Thoracic aorta (tissue), 2 donors: ENCODE results near the gene KAT8. TPM values are rescaled to one million over a fixed set of nuclear protein-coding genes. Genes with fewer than 3 reads are reported as not detected.

Experiments
- ATAC-seq: fragments of 150-250 bp; one replicate; pipeline ENCODE4 v1.8.0; 2017; ENCODE audit warnings: low read depth; ENCODE audit not compliant: insufficient number of reproducible peaks, low FRiP score
- DNase-seq: peaks from one replicate; pipeline ENCODE4 v3.0.0-alpha.2; 2020; ENCODE audit warnings: low spot score
- H3K27ac ChIP-seq, 2 donors: fragments of 200-600 bp; sonication (generic); 1 replicate in 1 of 2; 2 replicates in 1 of 2; pipeline ENCODE4 v1.5.1; 2016; ENCODE audit warnings: mild to moderate bottlenecking in 2 of 2, moderate library complexity in 2 of 2
- H3K27me3 ChIP-seq: fragments of 200-600 bp; sonication (generic); replicated peaks from 2 replicates; pipeline ENCODE4 v1.6.0; 2016; ENCODE audit warnings: mild to moderate bottlenecking; ENCODE audit not compliant: insufficient read depth
- H3K36me3 ChIP-seq: fragments of 200-600 bp; sonication (generic); one replicate; pipeline ENCODE4 v1.5.1; 2016
- H3K4me1 ChIP-seq, 2 donors: fragments of 200-600 bp; sonication (generic); 1 replicate in 1 of 2; 2 replicates in 1 of 2; pipeline versions ENCODE4 v1.5.1 to v1.6.0; 2016; ENCODE audit warnings: low read depth in 2 of 2, mild to moderate bottlenecking in 1 of 2; ENCODE audit not compliant: control insufficient read depth in 1 of 2
- H3K4me3 ChIP-seq: fragments of 200-600 bp; sonication (generic); 2 replicates; pipeline ENCODE4 v1.5.1; 2016; ENCODE audit warnings: mild to moderate bottlenecking
- H3K9me3 ChIP-seq: fragments of 200-600 bp; sonication (generic); 2 replicates; pipeline ENCODE4 v1.5.1; 2016
- CTCF ChIP-seq: fragments of 200-600 bp; sonication (generic); IDR thresholded peaks from one replicate; pipeline ENCODE4 v1.5.1; 2019; ENCODE audit warnings: antibody characterized with exemption
- total RNA-seq, 2 donors: library from RNA; depleted of rRNA; stranded (reverse); fragments of >200 nt; gene quantifications; one replicate each; pipeline versions ENCODE4 v1.1.0 to v1.2.3, GENCODE V29; 2016

KAT8 gene
- total RNA-seq, 2 donors from 2014 or later, result 62.5 to 75.7 TPM

DNA sequence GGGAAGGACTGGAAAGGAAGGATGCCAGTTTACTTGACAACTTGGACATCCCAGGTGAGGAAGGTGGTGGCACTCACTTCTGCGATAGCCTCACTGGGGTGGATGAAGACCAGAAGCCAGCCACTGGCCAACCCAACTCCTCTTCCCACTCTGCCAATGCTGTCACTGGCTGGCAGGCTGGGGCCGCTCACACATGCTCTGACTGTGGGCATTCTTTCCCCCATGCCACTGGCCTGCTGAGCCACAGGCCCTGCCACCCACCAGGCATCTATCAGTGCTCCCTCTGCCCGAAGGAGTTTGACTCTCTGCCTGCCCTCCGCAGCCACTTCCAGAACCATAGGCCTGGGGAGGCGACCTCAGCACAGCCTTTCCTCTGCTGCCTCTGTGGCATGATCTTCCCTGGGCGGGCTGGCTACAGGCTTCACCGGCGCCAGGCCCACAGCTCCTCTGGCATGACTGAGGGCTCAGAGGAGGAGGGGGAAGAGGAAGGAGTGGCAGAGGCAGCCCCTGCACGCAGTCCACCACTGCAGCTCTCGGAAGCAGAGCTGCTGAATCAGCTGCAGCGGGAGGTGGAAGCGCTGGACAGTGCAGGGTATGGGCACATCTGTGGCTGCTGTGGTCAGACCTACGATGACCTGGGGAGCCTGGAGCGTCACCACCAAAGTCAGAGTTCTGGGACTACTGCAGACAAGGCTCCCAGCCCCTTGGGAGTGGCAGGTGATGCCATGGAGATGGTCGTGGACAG, 38.7 kb upstream of the KAT8 start:
- peaks cover 60% of the 10 kb centered on the region for H3K36me3 ChIP-seq
- ATAC-seq, result no peak

DNA sequence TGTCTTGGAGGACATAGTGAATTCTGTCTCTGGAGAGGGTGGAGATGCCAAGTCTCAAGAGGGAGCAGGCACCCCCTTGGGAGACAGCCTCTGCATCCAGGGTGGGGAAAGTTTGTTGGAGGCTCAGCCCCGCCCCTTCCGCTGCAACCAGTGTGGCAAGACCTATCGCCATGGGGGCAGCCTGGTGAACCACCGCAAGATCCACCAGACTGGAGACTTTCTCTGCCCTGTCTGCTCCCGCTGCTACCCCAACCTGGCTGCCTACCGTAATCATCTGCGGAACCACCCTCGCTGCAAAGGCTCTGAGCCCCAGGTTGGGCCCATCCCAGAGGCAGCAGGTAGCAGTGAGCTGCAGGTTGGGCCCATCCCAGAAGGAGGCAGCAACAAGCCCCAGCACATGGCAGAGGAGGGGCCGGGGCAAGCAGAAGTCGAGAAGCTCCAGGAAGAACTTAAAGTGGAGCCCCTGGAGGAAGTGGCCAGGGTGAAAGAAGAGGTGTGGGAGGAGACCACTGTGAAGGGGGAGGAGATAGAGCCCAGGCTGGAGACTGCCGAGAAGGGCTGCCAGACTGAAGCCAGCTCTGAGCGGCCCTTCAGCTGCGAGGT, 38.0 kb upstream of the KAT8 start:
- H3K27ac ChIP-seq, result no peak overlapping the region
- H3K4me1 ChIP-seq, result peaks cover 2 to 20% of the 10 kb centered on the region in 2 donors
- ATAC-seq (no peak), DNase-seq (no peak)
- no peak overlapping the region for H3K4me3 ChIP-seq
- H3K27me3 ChIP-seq, result no peaks in the 10 kb centered on the region
- no peak for TF ChIP-seq CTCF
- H3K36me3 ChIP-seq, result peaks cover 62% of the 10 kb centered on the region
- no peaks in the 10 kb centered on the region for H3K9me3 ChIP-seq

More for the DNA sequence above, 38.7 kb upstream of the KAT8 start:
- no peak for DNase-seq
- Histone ChIP-seq H3K4me3 (no peak overlapping the region), H3K27me3 (no peaks in the 10 kb centered on the region), H3K27ac (no peak overlapping the region), H3K4me1 (peaks cover 2 to 20% of the 10 kb centered on the region in 2 donors), H3K9me3 (no peaks in the 10 kb centered on the region)
- no peak for TF ChIP-seq CTCF

- Histone ChIP-seq H3K27me3 (no peaks in the 10 kb centered on the region), H3K4me1 (peaks cover 2 to 15% of the 10 kb centered on the region in 2 donors), H3K36me3 (peaks cover 62% of the 10 kb centered on the region), H3K4me3 (no peak overlapping the region), H3K9me3 (no peaks in the 10 kb centered on the region), H3K27ac (no peak overlapping the region)
- no peak for TF ChIP-seq CTCF
- DNase-seq (no peak), ATAC-seq (no peak)
Measured at GRCh38 chr16:31080035-31080629, 37.3 kb upstream of the KAT8 start.

GRCh38 chr16:31080756-31081419, 36.6 kb upstream of the KAT8 start:
- ATAC-seq (no peak), DNase-seq (no peak)
- TF ChIP-seq CTCF, result no peak
- Histone ChIP-seq H3K9me3 (no peaks in the 10 kb centered on the region), H3K4me3 (no peak overlapping the region), H3K27ac (no peak overlapping the region), H3K27me3 (no peaks in the 10 kb centered on the region), H3K36me3 (peaks cover 62% of the 10 kb centered on the region), H3K4me1 (peaks cover 0 to 8% of the 10 kb centered on the region in 2 donors)
